Measurements from ENCODE around the gene PPDPF.

Gene PPDPF

DNA sequence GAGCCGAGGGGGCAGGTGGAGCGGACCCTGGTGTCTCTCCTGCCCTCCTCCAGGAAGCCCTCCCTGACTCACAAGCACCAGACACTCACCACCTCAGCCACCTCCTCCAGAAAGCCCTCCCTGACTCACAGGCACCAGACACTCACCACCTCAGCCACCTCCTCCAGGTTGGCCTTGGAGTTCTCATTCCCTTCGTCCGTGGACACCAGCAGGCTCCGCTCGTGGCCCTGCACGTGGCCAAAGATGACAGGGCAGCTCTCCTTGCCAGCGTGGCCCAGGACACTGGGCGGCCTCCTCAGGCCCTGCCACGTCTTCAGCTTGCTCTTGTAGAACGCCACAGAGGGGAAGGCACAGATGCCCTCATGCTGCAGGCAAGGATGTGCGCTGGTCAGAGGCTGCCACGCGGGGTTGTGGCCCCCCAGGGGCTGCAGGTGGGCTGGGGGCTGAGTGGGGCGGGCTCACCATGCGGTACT is 39.8 kb downstream of the PPDPF start:
- in situ Hi-C loops (cut with MboI; ENCODE audit: low sequenced_read_pairs, unreplicated experiment): no loop called here
- DNase-seq (ENCODE audit: low spot score): no peak
- TF ChIP-seq, protein P1, sequence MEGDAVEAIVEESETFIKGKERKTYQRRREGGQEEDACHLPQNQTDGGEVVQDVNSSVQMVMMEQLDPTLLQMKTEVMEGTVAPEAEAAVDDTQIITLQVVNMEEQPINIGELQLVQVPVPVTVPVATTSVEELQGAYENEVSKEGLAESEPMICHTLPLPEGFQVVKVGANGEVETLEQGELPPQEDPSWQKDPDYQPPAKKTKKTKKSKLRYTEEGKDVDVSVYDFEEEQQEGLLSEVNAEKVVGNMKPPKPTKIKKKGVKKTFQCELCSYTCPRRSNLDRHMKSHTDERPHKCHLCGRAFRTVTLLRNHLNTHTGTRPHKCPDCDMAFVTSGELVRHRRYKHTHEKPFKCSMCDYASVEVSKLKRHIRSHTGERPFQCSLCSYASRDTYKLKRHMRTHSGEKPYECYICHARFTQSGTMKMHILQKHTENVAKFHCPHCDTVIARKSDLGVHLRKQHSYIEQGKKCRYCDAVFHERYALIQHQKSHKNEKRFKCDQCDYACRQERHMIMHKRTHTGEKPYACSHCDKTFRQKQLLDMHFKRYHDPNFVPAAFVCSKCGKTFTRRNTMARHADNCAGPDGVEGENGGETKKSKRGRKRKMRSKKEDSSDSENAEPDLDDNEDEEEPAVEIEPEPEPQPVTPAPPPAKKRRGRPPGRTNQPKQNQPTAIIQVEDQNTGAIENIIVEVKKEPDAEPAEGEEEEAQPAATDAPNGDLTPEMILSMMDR (IDR thresholded peaks at IDR 0.05; ENCODE audit: borderline replicate concordance, control extremely low read depth, extremely low read depth, insufficient read depth, missing control alignments): no peak

DNA sequence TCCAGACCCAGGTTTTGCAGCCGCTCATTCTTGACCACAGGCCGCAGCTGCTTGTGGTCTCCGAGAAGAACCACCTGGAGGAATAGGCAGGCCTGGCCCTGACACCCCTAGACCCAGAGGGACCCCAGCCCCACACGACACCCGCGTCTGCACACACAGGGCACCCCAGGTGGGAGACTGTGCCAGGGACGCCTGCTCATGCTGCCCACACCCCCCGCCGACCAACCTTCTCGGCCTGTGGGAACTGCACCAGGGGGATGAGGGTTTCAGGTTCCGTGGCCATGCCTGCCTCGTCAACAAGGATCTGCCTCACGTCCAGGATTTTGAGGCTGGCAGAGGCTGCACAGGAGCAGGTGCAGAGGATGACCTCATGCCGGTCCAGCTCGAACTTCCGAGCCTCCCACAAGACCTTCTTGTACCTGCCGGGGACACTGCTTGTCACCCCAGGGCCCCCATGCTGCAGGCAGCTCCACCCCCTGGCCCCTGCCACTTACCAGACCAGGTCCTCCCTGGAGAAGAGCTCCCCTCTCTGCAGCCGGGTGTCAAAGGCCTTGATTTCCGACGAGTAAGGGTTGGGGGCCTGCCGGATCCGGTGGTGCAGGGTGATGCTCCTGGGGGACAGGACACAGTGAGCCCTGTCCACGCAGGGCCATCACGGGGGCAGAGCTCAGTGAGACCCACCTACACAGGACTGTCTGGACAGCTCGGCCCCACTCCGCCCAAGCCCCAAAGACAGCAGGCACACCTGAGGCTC is 40.5 kb downstream of the PPDPF start:
- no peak for DNase-seq (ENCODE audit: low spot score)
- in situ Hi-C loops (cut with MboI; ENCODE audit: low sequenced_read_pairs, unreplicated experiment): no loop called here
- TF ChIP-seq, protein P1 (IDR thresholded peaks at IDR 0.05; ENCODE audit: borderline replicate concordance, control extremely low read depth, extremely low read depth, insufficient read depth, missing control alignments): no peak

DNA sequence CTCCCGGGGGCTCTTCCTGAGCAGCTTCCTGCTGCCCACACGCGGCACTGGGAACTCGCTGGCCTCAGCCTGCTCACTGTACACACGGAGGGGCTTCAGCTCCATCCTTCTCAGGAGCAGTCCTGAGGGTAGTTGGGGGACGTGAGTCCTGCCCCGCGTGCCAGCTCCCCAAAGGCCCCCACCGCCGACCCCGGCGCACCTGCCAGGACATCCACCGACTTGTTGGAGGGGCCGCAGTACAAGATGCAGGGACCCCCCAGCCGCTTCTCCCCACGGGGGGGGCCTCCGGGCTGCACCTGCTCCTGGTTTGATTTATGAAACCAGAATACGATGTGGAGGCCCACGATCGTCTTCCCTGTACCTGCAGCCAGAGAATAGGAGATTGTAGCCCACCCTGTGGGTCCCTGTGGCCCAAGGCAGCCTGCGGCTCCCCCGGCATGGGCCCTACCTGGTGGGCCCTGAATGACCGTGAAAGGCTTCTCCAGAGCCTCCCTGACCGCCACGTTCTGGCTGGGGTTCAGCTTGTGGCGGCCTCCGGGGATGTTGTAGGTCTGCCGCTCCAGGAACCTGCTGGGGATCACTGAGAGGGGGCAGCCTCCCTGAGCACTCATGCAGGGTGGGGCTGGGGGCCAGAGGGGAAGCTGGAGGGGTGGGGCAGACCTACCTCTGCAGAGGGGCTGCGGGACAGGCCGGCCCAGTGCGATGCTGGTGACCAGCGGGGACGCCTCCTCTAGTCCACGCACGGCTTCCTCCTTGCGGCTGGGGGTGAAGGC is 41.2 kb downstream of the PPDPF start:
- in situ Hi-C loops (cut with MboI; ENCODE audit: low sequenced_read_pairs, unreplicated experiment): no loop called here
- DNase-seq (ENCODE audit: low spot score): no peak
- TF ChIP-seq, protein P1 (IDR thresholded peaks at IDR 0.05; ENCODE audit: borderline replicate concordance, control extremely low read depth, extremely low read depth, insufficient read depth, missing control alignments): no peak

DNA sequence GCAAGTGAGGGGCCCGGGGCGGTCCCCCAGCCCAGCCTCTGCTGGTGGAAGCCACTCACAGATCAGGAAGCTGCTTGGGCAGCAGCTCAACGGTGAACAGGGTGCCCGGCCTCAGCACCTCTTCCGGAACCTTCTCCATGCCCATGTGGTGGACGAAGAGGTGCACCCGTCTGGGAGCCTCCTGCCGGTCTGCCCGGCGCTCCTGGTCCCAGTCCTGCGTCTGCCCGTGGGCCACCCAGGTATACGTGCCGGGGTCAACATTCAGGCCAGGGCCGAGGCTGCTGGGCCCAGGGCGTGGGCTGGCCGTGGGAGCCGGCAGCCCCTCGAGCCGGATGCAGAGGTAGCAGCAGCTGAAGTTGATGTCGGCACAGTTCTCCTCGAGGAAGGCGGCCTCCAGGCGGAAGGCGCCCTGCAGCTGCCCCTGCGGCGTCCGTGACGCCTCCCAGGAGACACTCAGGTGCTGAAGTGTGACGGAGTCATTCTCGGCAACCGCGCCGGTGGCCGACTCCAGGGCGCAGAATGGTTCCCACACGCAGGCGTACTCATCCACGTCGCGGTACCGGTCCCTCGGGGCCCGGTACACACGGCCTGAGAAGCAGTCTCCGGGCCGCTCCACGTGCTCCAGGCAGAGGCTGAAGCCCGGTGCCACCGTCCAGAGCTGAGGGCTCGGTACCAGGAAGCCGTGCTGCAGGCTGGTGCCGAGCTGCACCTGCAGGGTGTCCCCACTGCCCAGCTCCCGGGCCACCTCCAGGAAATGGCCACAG is 42.1 kb downstream of the PPDPF start:
- in situ Hi-C loops (cut with MboI; ENCODE audit: low sequenced_read_pairs, unreplicated experiment): no loop called here
- TF ChIP-seq, protein P1 (IDR thresholded peaks at IDR 0.05; ENCODE audit: borderline replicate concordance, control extremely low read depth, extremely low read depth, insufficient read depth, missing control alignments): no peak
- DNase-seq (ENCODE audit: low spot score): no peak

DNA sequence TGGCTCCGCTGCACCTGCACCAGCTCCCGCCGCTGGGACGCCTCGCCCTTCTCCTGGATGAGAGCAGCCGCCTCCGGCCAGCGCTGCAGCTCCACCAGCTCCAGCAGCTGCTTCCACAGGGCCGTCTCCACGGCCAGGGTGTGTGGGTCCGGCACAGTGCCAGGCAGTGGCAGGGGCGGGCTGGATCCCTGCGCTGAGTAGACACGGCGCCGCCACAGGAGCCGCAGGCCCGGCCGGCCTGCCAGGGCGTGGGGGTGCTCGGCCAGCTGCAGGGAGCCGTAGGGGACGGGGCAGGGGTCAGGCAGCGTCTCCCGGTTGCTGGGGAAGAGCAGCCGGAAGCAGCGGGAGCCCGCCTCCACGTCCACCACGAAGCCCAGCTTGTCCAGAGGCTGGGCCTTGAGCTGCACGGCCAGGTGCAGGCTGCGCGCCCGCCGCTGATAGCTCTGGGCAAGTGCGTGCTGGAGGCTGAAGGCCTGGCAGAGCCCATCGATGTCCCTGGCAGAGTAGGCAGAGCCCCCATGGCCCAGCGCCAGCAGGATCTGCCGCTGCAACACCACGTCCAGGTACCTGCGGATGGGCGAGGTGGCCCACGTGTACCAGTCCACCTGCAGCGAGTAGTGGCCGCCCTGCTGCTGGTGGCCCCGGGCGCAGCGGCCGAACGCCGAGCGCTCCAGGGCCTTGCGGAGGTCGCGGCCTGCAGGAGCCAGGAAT is 42.8 kb downstream of the PPDPF start:
- DNase-seq (ENCODE audit: low spot score): no peak
- in situ Hi-C loops (cut with MboI; ENCODE audit: low sequenced_read_pairs, unreplicated experiment): no loop called here
- TF ChIP-seq, protein P1 (IDR thresholded peaks at IDR 0.05; ENCODE audit: borderline replicate concordance, control extremely low read depth, extremely low read depth, insufficient read depth, missing control alignments): no peak

Data from GM13976 (cell line).